NCI-H1694 (cell line): ENCODE data around the gene FAM78B.

ENCODE experiments used
- DNase-seq: peaks from one replicate; lab custom pipeline; 2025; lab: John Stamatoyannopoulos, UW

The FAM78B gene

DNA sequence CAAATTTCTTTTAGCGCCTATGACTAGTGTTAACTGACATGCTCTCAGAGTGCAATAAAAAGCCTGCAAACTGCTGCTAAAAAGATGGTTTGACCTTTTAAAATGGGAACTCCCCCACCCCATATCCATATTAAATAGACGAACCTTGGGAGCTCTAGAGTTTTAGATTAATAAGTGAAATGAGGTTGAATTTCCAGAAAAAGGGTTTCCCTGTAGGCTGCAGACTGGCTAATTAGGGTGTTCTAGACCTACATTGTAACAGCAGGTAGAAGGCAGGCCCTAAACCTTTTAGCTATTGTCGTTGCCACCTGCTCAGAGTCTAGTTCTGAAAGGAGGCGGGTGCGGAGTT is 2.2 kb downstream of the FAM78B start:
- DNase-seq, result no peak

DNA sequence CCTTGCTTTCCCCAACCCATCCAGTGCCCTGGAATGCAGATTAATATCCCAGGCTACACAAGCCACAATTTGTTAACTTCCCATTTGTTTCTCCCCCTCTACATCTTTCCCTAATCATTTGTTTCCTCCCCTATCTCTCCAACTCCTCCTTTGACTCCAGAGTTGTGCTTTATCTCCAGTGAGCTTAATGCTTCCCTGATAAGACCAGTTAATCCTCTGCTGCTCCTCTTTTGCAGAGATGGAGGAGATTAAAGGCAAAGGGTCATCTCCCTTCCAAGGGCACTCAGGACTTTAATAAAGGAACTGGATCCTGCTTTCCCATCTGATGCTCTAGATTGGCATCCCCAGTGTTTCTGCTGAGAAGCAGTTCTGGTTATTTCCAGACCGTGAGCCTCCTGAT is 7.1 kb downstream of the FAM78B start:
- DNase-seq, result no peak

DNA sequence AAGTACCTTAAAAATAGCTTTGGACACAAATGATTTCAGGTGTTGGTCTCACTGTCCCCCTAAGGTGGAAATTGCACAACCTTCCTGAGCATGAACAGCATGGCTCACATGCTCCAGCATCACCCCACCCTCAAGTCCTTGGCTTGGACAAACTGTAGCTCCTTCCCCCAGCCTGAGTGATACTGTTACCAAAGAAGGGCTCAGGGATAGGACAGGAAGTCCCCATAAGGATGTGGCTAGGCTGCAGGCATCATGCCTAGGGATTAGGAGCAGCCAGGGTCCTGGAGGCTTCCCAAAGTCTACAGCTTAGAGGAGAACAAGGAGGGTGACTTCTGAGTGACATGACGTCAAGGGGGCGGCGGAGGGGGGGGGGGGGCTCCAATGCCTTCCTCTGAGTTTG is 10.1 kb downstream of the FAM78B start:
- DNase-seq, result no peak

DNA sequence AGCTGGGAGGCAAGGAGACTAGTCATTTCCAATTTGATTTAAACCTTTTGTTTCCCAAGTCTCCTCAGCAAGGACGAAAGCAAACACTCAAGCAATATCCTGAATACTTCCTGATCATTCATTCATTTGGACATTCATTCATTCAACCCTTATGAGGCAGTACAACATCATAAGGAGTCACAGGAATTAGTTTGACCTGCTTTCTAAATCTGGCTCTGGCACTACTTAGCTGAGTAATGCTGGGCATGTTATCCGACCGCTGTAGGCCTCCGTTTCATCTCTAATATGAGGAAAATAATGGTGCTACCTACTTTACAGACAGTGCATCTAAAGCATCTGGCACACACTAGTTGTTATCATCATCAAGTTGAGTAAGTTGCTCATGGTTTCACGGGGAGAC is 11.7 kb downstream of the FAM78B start:
- no peak for DNase-seq

DNA sequence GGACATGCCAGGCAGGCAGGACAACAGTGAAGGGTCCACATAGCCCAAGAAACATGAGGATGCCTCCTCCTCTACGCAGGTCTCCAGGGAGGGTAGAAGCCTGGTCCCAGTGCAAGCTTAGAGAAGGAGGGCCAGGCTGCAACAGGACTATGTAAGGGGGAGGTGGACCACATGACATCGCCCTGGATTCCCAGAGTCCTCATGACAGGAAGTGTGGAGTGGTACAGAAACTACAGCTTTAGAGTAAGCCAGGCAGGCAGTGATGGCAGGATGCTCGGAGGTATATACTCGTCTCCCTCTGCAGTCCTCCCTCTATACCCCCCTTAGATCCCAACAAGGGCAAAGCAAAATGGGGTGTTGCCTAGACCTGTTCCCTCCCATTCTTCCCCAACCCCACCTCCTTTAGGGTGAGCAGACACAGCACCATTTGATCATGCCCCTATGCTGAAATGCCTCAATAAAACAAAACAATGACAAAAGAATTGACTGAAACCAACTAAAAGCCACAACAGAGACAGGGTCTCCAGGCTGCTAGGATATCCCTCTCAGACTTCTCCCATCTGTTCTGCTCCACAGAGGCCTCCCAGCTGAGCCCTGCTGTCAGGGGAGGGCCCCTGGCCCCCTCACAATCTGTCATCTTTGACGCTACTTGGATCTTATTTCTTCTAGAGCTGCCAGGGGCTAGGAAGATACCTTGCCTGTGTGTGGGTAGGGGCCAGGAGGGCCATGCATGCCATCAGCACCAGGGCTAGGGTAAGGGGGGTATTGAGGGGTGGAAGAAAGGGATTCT is 13.1 kb downstream of the FAM78B start:
- peak; percentile 95 for DNase-seq

DNA sequence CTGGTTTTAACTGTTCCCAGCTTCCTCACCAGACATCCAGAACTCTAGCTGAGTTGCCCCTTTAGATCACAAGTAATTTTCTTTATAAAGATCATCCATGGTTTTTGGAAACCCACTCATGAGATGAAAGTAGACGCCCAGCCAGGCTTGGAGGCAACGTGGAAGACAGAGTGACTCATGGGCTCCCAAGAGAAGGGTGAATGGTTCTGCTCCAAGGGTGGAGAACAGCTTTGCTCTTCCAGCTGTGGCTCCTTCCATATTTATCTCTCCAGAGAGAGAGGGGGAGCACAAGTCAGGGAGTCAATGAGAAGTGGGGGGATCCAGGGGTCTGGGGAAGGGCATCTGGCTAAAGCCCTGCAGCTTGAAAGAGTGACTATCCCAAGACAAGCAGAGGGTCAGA is 13.8 kb downstream of the FAM78B start:
- no peak for DNase-seq

DNA sequence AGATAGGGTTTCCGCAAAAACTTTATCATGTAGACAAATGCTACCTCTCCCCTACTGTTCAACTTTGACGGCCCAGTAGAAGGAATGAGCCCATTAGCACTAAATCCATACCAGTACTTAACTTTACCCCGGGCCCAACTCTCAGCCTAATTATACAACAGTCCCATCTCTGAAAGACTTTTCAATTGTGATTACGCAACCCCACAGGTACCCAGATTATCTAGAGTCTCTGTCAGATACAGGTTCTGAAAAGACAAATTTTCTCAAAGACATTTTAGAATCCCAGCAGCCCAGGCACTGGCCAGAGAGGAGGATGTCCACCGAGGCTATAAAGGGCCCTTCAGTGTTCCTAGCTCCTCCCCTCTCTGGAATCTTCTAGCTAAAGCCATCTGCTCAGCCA is 15.0 kb downstream of the FAM78B start:
- DNase-seq, result no peak

DNA sequence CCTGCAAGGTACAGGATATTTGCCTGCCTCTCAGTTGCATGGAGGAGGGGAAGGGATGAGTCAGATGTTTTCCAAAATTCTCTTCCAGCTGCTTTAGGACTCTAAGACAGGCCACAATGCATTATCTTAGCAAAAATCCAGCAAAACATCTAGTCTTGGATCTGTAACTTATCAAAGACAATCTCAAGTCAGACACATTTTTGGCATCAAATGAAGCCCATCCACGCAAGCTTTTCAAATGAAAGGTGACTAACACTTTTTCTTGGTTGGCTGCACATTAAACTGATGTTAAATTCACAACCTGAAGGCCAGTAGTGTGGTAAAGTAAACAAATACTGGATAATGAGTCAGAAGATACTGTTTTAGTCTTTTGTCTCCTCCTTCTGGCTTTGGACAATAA is 21.3 kb downstream of the FAM78B start:
- no peak for DNase-seq

DNA sequence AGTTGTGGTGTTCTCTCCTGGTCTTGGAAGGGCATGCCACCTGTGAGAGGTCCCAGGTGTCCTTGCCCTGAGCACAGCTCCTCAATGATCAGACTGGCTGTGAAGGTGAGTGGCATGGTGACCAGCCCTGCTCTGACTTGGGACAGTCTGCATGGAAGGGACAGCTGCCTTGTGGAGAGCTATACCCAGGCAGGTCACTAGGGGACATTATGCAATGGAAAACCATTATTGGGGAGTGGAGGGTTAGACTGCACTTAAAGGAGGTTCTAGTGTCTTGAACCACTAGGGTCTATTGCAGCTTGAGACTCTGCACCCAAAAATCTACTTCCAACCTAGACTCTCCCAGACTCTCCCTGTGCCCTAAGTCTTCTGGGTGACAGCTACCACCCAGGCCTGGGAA is 24.8 kb downstream of the FAM78B start:
- DNase-seq, result no peak

DNA sequence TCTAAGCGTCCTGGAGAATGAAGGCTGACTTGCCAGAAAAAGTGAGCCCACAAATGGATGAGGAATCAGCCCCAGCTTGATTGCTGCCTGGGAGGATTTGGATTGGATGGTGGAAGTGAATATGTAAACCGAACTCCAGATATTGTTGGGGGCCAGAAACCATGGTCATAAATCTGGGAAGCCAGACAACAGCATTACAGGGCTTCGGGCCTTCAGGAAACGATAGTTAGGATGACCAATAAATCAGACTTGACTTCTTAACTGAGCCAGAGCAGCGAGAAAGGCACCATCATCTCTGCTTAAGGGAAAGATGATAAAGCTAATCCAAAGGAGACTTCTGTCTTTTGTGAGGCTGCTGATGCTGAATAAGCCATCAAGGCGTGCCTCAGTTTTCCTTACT is 26.6 kb downstream of the FAM78B start:
- DNase-seq, result no peak

DNA sequence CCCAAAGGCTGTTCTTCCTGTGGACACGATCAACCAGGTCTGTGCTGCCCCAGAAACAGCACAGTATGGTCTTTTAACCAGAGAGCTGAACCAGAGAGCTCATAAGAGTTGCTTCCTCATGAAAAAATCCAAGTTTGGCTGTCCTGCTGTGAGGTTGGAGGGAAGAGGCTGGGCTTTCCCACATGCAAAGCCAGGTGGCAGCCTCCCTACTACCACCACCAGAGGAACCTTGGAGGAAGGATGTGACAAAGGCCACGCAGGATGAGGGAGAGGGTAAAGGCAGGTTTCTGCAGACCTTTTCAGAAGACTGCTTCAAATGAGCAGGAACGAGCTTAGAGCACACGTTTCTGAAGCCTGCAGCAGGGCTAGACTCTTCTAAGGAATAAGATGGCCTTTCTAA is 27.1 kb downstream of the FAM78B start:
- no peak for DNase-seq

DNA sequence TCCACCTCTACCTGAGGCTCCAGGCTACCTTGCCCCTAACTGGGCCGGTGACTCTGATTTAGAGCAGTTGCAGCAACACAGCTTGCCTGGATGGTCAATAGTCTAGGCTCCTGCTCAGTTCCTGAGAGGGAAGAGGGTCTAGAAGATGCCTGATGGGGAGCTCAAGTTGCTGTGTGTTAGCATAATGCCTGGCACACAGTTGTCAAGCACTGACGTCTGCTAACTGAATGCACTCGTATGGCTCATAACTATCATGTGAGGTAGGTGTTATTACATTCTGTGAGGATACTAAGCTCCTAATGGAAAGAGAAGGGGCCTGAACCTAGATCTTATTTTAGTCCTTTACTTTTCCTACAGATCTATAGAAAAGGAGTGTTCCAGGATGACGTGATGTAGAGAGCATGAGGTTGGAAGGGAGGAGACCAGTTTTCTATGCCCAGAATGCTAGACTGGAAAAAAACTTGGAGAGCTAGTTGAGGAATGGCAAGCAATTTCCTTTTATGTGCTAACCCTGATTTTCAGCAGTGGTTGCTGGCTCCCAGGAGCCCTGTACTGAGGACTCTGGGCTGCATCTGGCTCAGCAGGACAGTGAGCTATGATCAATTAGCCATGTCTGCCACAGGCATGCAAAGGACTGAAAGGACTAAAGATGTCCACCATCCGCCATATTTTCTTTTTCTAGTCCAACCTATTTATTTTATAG is 30.0 kb downstream of the FAM78B start:
- no peak for DNase-seq

DNA sequence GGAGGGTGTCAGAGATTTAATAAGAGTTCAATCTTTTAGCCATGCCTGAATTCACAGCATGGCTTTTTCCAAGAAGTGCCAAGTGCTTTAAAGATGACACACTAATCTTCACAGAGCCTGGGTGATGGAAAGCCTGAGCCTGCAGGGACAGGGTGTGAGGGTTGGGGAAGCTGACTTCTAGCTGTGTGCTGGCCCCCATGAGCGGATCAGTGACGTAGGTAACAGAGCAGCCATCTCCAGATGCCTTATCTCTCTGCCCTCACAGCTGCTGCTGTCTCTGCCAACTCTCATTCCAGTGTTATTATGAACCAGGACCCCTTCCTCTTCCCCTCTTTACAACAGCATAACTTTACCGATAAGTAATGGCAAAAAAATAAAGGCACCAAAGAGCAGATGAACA is 30.6 kb downstream of the FAM78B start:
- no peak for DNase-seq

DNA sequence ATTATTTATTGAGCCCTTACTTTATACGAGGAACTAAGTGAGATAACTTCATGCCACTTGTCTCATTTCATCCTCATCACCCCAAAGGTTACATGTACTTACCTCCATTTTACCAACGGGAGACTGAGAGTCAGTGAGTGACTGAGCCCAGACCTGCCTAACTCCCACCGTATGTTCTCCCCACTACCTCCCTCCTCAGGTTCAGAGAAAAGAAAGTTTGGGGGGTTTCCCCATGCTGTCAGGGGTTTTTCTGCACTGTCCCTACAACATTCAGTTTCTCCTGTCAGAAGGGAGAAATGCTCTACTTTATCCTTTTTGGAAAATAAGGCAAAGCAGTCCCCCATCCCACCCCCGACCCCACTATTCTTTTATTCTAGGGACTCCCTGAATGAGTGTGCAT is 32.9 kb downstream of the FAM78B start:
- DNase-seq, result no peak

DNA sequence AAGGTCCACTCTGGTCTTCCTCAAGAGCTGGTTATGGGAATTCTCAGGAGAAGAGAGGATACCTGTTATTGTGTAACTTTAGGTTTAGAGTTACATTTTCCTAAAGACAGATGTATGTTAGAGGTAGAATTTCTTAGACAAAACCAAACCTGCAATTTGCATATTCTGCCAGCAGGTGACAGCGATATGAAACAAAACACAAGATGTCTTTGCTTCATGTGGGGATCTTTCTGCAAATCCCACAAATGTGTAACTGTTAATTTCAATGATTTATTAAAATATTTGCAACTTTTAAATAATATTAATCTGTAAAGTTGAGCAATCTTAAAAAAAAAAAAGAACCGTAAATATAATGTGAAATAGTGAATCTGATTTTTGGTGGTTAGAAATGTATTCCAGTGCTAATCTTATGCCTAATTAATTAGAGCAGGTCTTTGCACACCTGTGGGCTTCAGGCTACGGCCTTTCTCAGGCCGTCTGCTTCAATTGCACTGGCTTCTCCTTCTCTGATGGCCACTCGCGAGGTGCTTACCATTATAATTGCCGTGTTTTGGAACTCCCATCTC is 33.4 kb downstream of the FAM78B start:
- DNase-seq, result peak; percentile 15

DNA sequence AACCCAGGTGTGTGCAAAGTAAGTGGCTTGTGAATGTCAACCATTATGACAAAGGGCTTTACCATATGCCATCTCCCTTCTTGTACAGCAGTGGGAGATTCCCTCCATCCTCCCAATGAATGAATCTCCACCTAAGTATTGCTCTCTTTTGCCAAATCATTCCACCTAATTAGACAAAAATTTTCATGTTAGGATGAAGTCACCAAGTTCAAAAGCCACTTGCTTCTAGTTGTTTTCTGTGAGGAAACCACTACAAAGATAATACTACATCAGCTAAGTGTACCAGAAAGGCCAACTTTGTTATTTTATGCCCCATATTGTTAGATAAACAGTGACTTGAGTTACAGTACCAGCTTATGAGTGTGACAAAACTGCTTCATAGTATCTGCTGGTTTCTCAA is 34.3 kb downstream of the FAM78B start:
- no peak for DNase-seq

DNA sequence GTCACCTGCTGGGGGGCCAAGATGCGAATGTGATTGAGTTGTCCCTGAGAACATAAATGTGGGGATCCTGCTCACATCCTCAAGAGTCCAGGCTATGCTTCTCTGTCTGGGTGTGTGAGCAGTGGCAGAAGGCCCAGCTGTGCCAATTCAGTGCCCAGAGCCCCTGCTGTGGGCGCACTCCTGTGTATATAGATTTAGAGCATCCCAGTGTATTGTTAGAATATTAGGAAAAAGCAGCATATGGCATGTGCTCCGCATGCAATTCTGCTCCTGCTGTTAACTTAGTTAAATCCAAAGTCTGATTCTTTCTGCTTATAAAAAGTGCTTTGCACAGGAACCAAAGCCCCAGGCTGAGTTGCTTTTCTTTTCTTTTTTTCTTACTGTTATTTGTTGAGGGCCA is 37.8 kb downstream of the FAM78B start:
- DNase-seq, result peak; percentile 21

DNA sequence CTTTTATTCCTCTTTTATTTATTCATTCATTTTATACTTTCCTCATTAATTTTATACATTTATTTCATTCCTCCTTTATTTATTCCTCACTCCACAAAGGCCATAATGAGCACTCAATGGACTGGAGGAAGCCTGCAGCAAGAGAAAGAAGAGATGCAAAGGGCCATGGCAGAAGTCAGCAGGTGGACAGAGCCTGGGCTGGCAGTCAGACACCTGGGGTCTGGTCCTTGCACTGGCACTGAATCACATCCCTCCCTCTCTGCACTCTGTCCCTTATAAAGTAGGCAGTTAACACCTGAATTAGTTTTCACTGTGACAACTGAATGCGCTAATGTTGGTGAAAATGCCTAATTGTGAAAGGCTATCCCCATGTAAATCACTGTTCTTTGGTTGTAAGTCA is 38.6 kb downstream of the FAM78B start:
- no peak for DNase-seq

DNA sequence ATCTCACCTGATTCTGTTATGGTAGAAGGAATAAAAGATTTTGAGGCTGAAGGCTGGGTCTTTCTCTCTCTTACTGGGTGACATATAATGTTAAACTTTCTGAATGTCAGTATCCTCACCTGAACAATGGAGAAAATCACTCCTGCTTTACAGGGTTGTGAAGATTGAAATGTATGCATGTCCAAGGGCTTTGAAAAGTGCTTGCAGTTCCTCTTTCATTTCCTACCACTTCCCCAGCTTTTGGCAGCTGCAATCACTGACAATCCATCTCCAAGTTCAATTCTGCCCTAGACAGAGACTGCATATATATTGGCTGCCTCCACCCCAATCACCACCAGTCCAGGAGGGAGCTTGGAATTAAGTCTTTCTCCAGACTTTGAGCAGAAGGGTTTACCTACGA is 39.8 kb downstream of the FAM78B start:
- DNase-seq, result no peak

DNA sequence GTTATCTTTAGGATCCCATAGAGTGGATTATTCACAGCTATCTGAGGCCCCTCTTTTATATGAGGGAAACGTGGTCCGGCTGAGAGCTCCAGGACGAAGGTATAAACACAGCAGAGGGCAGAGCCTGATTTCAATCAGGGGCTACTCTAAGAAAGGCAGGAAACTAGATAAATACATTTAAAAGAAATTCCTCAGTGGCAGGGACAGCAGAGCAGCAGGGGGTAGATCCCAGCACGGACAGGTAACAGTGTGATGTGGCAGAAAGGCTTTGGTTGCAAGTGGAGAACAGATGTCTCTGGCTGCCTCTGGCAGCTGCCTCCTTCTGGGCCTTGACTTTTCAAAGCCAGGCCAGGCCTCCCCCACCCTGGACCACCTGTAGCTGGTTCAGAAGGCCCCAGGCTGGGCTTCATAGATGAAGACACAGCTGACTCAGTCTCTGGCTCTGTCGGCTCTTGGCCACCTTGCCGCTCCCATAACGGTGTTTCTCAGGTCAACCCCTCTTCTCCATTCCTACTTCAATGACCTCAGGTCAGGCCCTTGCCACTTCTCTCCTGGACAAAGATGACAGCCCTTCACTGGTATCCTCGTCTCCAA is 43.8 kb downstream of the FAM78B start:
- no peak for DNase-seq

DNA sequence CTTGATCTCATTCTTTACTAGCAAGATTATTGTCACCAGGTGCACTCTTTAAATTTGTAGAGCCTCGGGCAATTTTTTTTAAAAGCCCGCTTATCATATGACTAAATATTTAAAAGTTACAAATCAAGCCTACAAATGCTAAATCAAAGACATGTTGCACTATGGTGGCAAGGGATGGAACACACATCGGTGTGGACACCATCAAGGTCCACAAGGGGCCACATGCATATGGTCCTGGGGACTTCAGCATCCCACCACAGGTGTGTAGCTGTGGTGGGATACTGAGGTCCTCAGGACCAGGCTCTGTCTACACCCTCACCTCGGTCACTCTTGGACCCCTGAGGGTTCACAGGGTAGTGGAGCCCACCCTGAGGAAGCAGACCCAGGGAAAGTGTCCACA is 45.8 kb downstream of the FAM78B start:
- no peak for DNase-seq

DNA sequence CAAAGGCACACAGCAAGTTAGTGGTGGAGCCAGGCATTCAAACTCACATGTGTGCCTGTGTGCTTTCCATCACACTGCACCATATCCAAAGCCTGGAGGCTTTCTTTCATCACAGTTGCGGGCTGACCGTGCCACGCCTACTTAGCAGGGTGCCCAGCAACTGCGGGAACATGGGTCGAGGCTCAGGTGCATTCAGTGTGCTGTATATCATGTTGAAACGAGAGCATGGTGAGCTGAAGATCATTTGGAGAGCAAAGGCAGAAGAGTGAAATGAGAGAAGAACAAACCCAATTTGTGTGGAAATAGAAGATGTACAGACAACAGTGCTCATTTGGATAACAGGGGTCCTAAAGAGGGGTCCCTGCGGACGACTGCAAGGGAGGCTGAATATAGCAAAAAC is 46.5 kb downstream of the FAM78B start:
- no peak for DNase-seq

DNA sequence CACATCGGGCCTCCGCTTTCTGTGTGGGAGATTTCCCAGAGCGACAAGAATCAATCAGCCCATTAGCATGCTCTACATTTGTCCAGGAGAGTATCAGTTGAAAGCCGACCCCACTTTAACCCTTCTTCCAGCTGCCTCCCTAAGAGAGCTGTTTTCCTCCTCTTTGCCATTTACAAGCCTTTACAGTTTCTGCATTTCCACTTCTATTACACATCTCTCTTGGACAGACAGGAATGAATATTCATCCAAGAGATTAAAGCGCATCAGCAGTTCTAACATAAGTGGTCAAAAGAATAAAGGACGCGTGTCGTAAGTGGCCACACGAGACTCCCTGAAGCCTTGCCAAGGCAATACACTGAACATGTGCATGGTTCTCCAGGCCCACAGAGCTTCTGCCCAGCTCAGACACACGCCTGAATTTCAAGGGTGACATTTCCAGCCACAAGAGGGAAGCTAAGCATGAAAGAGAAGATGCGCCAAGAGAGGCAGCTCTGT is 47.3 kb downstream of the FAM78B start:
- no peak for DNase-seq
